Measurements from ENCODE around the gene EPB41. TPM values are rescaled to one million over a fixed set of nuclear protein-coding genes. Genes with fewer than 3 reads are reported as not detected.

The EPB41 gene
- polyA plus RNA-seq, 1 of the 3 experiments (the other 2 are of a cell fraction) = 7.4 TPM

GRCh38 chr1:29152046-29152805 is 237.9 kb downstream of the EPB41 start:
- no peak overlapping the region for H3K27ac ChIP-seq (ENCODE audit: low read depth in 2 of 2, low read length in 1 of 2)
- no peaks in the 10 kb centered on the region for H3K9me3 ChIP-seq
- H3K27me3 ChIP-seq (ENCODE audit: insufficient read depth) = no peaks in the 10 kb centered on the region
- H3K79me2 ChIP-seq (ENCODE audit: insufficient read depth) = peaks cover 65% of the 10 kb centered on the region; the same call in 1 of the 2 replicates
- DNase-seq = no peak
- H3K4me3 ChIP-seq (ENCODE audit: low read depth in 2 of 2, low read length in 1 of 2) = no peak overlapping the region
- peaks cover 6 to 13% of the 10 kb centered on the region in 2 experiments; a peak in 3 of 4 replicates for H3K4me1 ChIP-seq (ENCODE audit: control insufficient read depth in 1 of 2, insufficient read depth in 2 of 2, low read depth in 1 of 2, low read length in 1 of 2)
- WGBS (ENCODE audit: low lambda C conversion rate) = 78% methylated on average over 8 of the region's 8 CpGs
- ChIA-PET POLR2A (no interaction called here), CTCF (interaction anchor here (0.7 to 1.1 kb wide), 3 partner anchors 21 to 270 kb away, joined by 3 read pairs; no protein-coding TSS in a partner anchor)
- no peak overlapping the region for H2AFZ ChIP-seq (ENCODE audit: low read depth)
- H3K9me2 ChIP-seq = no peaks in the 10 kb centered on the region
- no peak overlapping the region for H3K9ac ChIP-seq
- H3K36me3 ChIP-seq (replicated peaks in 1 of 2; ENCODE audit: control insufficient read depth in 1 of 2, insufficient read depth in 2 of 2, low read length in 1 of 2) = peaks cover 52 to 79% of the 10 kb centered on the region in 2 experiments
- no peak overlapping the region for H3K4me2 ChIP-seq
- H3F3A ChIP-seq (replicated peaks; ENCODE audit: insufficient read depth) = peaks cover 27% of the 10 kb centered on the region
- no peak for TF ChIP-seq MAX (IDR thresholded peaks at IDR 0.05; ENCODE audit: low read depth)
- H4K20me1 ChIP-seq (ENCODE audit: insufficient read depth) = no peaks in the 10 kb centered on the region

- H3K27ac ChIP-seq (ENCODE audit: low read depth in 2 of 2, low read length in 1 of 2) = peak overlapping the region in 1 of 2 experiments; percentile 64; a peak in 2 of 4 replicates
- H2AFZ ChIP-seq (ENCODE audit: low read depth) = no peak overlapping the region
- no peaks in the 10 kb centered on the region for H3K9me3 ChIP-seq
- 87% methylated on average over 10 of the region's 10 CpGs for WGBS (ENCODE audit: low lambda C conversion rate)
- CTCF ChIA-PET = interaction anchor here (0.6 to 2.3 kb wide), 3 partner anchors 11 to 49 kb away, joined by 3 to 10 read pairs (median 3); no protein-coding TSS in a partner anchor
- peaks cover 12% of the 10 kb centered on the region for H4K20me1 ChIP-seq (ENCODE audit: insufficient read depth)
- no peak overlapping the region for H3K9ac ChIP-seq
- H3K4me3 ChIP-seq (ENCODE audit: low read depth in 2 of 2, low read length in 1 of 2) = no peak overlapping the region
- H3K27me3 ChIP-seq (ENCODE audit: insufficient read depth) = no peaks in the 10 kb centered on the region
- no peaks in the 10 kb centered on the region for H3F3A ChIP-seq (replicated peaks; ENCODE audit: insufficient read depth)
- POLR2A ChIA-PET = no interaction called here
- no peak for TF ChIP-seq USF1 (IDR thresholded peaks at IDR 0.05; ENCODE audit: borderline replicate concordance, low read depth)
- peak; percentile 49 for TF ChIP-seq GATA2 (CRISPR knock-in tag; IDR thresholded peaks at IDR 0.05)
- peaks cover 44 to 77% of the 10 kb centered on the region in 2 experiments for H3K36me3 ChIP-seq (replicated peaks in 1 of 2; ENCODE audit: control insufficient read depth in 1 of 2, insufficient read depth in 2 of 2, low read length in 1 of 2)
- peaks cover 94% of the 10 kb centered on the region for H3K79me2 ChIP-seq (ENCODE audit: insufficient read depth)
- no peak overlapping the region for H3K4me2 ChIP-seq
- DNase-seq = no peak
- no peaks in the 10 kb centered on the region for H3K9me2 ChIP-seq
- peaks cover 8 to 10% of the 10 kb centered on the region in 2 experiments; a peak in 2 of 4 replicates for H3K4me1 ChIP-seq (ENCODE audit: control insufficient read depth in 1 of 2, insufficient read depth in 2 of 2, low read depth in 1 of 2, low read length in 1 of 2)
Observed at GRCh38 chr1:29156543-29157268, 242.3 kb downstream of the EPB41 start.

DNA sequence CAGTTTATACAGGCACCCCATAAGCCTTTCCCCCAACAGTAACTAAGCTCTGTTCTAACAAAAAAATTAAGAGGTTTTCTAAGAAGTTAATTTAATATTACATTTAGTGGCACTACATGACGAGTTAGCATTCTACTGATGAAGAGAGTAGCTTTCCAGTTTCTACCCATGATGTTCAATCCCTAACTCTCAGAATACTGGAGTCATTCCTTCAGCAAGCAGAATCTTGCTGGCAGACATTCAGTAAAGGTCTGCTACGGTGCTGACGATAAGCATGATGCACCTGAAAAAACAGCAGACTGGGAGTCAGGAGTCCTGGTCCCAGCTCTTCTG is 242.9 kb downstream of the EPB41 start:
- H3K79me2 ChIP-seq (ENCODE audit: insufficient read depth) = peaks cover 95% of the 10 kb centered on the region
- peaks cover 4% of the 10 kb centered on the region for H3F3A ChIP-seq (replicated peaks; ENCODE audit: insufficient read depth)
- H3K4me2 ChIP-seq = no peak overlapping the region
- no peak overlapping the region for H2AFZ ChIP-seq (ENCODE audit: low read depth)
- H3K4me1 ChIP-seq (ENCODE audit: control insufficient read depth in 1 of 2, insufficient read depth in 2 of 2, low read depth in 1 of 2, low read length in 1 of 2) = peaks cover 8 to 12% of the 10 kb centered on the region in 2 experiments; a peak in 2 of 4 replicates
- no peaks in the 10 kb centered on the region for H3K9me3 ChIP-seq
- no peaks in the 10 kb centered on the region for H3K9me2 ChIP-seq
- H3K27me3 ChIP-seq (ENCODE audit: insufficient read depth) = no peaks in the 10 kb centered on the region
- WGBS (ENCODE audit: low lambda C conversion rate) = 97% methylated on average over 3 of the region's 3 CpGs
- H3K9ac ChIP-seq = no peak overlapping the region
- peaks cover 18% of the 10 kb centered on the region for H4K20me1 ChIP-seq (ENCODE audit: insufficient read depth)
- H3K27ac ChIP-seq (ENCODE audit: low read depth in 2 of 2, low read length in 1 of 2) = peak overlapping the region in 1 of 2 experiments; percentile 64; a peak in 2 of 4 replicates
- CTCF ChIA-PET = interaction anchor here (0.6 to 2.3 kb wide), 2 partner anchors 11 to 46 kb away, joined by 3 to 10 read pairs; no protein-coding TSS in a partner anchor
- H3K4me3 ChIP-seq (ENCODE audit: low read depth in 2 of 2, low read length in 1 of 2) = no peak overlapping the region
- POLR2A ChIA-PET = no interaction called here
- peaks cover 44 to 77% of the 10 kb centered on the region in 2 experiments for H3K36me3 ChIP-seq (replicated peaks in 1 of 2; ENCODE audit: control insufficient read depth in 1 of 2, insufficient read depth in 2 of 2, low read length in 1 of 2)
- DNase-seq = no peak
- TF ChIP-seq NFIC (IDR thresholded peaks at IDR 0.05; ENCODE audit: borderline replicate concordance) = no peak
- TF ChIP-seq, protein P1, sequence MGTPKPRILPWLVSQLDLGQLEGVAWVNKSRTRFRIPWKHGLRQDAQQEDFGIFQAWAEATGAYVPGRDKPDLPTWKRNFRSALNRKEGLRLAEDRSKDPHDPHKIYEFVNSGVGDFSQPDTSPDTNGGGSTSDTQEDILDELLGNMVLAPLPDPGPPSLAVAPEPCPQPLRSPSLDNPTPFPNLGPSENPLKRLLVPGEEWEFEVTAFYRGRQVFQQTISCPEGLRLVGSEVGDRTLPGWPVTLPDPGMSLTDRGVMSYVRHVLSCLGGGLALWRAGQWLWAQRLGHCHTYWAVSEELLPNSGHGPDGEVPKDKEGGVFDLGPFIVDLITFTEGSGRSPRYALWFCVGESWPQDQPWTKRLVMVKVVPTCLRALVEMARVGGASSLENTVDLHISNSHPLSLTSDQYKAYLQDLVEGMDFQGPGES (IDR thresholded peaks at IDR 0.05; ENCODE audit: low read depth, low read length) = no peak
- TF ChIP-seq FOXJ3 (CRISPR knock-in tag; IDR thresholded peaks at IDR 0.05) = no peak
- TF ChIP-seq FOSL2 (IDR thresholded peaks at IDR 0.05; ENCODE audit: borderline replicate concordance, low read depth) = no peak
- TF ChIP-seq MAX (IDR thresholded peaks at IDR 0.05; ENCODE audit: low read depth) = no peak
- TF ChIP-seq USF1 (IDR thresholded peaks at IDR 0.05; ENCODE audit: borderline replicate concordance, low read depth) = no peak
- no peak for TF ChIP-seq MXI1 (IDR thresholded peaks at IDR 0.05; ENCODE audit: low read depth, low read length)
- TF ChIP-seq MEF2A (IDR thresholded peaks at IDR 0.05; ENCODE audit: borderline replicate concordance, low read depth) = no peak
- no peak for TF ChIP-seq RXRA (IDR thresholded peaks at IDR 0.05; ENCODE audit: borderline replicate concordance, low read depth)
- no peak for TF ChIP-seq RAD21 (IDR thresholded peaks at IDR 0.05; ENCODE audit: low read length)
- TF ChIP-seq EP300 (IDR thresholded peaks at IDR 0.05; ENCODE audit: borderline replicate concordance in 1 of 2, low read depth in 1 of 2, low read length in 1 of 2) = no peak

Measured in SK-N-SH (cell line).